OCI-LY1 (cell line): ENCODE results near the gene DNAJA3.

Experiments used
- H2AFZ ChIP-seq: fragments of 200-600 bp; sonication (generic), shearing (Covaris generic); 2 replicates; pipeline ENCODE4 v1.6.0; 2014; ENCODE audit warnings: antibody characterized with exemption, mild to moderate bottlenecking, low read length
- H3F3A ChIP-seq: fragments of 200-600 bp; sonication (generic), shearing (Covaris generic); 2 replicates; pipeline ENCODE4 v1.6.0; 2014; ENCODE audit warnings: mild to moderate bottlenecking, antibody characterized with exemption, low read length, moderate library complexity; ENCODE audit not compliant: insufficient read depth
- H3K27ac ChIP-seq: fragments of 200-600 bp; sonication (generic); 2 replicates; pipeline ENCODE4 v1.5.1; 2014; ENCODE audit warnings: low read length, mixed run types, mild to moderate bottlenecking, low read depth; ENCODE audit not compliant: poor library complexity, severe bottlenecking
- H3K27me3 ChIP-seq: fragments of 200-600 bp; sonication (generic); 2 replicates; pipeline ENCODE4 v1.6.0; 2014; ENCODE audit warnings: antibody characterized with exemption, mild to moderate bottlenecking, low read length, moderate library complexity; ENCODE audit not compliant: insufficient read depth
- H3K36me3 ChIP-seq: fragments of 200-600 bp; sonication (generic); 2 replicates; pipeline ENCODE4 v1.6.1; 2014; ENCODE audit warnings: mild to moderate bottlenecking, antibody characterized with exemption, low read length, moderate library complexity, mixed read lengths; ENCODE audit not compliant: insufficient read depth
- H3K4me1 ChIP-seq: fragments of 200-600 bp; sonication (generic); 2 replicates; pipeline ENCODE4 v1.5.1; 2014; ENCODE audit warnings: mild to moderate bottlenecking, low read length, moderate library complexity; ENCODE audit not compliant: insufficient read depth, severe bottlenecking
- H3K4me2 ChIP-seq: fragments of 200-600 bp; sonication (generic), shearing (Covaris generic); 2 replicates; pipeline ENCODE4 v1.6.1; 2014; ENCODE audit warnings: low read length
- H3K4me3 ChIP-seq: fragments of 200-600 bp; sonication (generic); 2 replicates; pipeline ENCODE4 v1.5.1; 2014; ENCODE audit warnings: low read length, low read depth, mild to moderate bottlenecking, mixed read lengths; ENCODE audit not compliant: poor library complexity, severe bottlenecking
- H3K79me2 ChIP-seq: fragments of 200-600 bp; shearing (Covaris generic); 2 replicates; pipeline ENCODE4 v1.6.1; 2016; ENCODE audit warnings: mixed run types, low read length, mixed read lengths; ENCODE audit not compliant: insufficient read depth
- H3K9ac ChIP-seq: fragments of 200-600 bp; sonication (generic), shearing (Covaris generic); 2 replicates; pipeline ENCODE4 v1.6.1; 2014; ENCODE audit warnings: mild to moderate bottlenecking, low read length, mixed read lengths
- H3K9me2 ChIP-seq: fragments of 200-600 bp; sonication (generic), shearing (Covaris generic); 2 replicates; pipeline ENCODE4 v1.6.1; 2014; ENCODE audit warnings: low read depth, mild to moderate bottlenecking, low read length, mixed read lengths
- H3K9me3 ChIP-seq: fragments of 200-600 bp; shearing (Covaris generic); 2 replicates; pipeline ENCODE4 v1.6.1; 2014; ENCODE audit warnings: low read length, mixed read lengths
- H4K20me1 ChIP-seq: fragments of 200-600 bp; sonication (generic), shearing (Covaris generic); 2 replicates; pipeline ENCODE4 v1.6.0; 2016; ENCODE audit warnings: mild to moderate bottlenecking, low read length; ENCODE audit not compliant: insufficient read depth
- CTCF ChIP-seq: fragments of 200-600 bp; sonication (generic), shearing (Covaris generic); IDR thresholded peaks from 2 replicates; pipeline ENCODE4 v1.5.1; 2017; ENCODE audit warnings: mild to moderate bottlenecking, antibody characterized with exemption, low read length, moderate library complexity, mixed read lengths
- EZH2 ChIP-seq: fragments of 200-600 bp; sonication (generic), shearing (Covaris generic); IDR thresholded peaks from 2 replicates; pipeline ENCODE4 v1.8.0; 2017; ENCODE audit warnings: borderline replicate concordance, mixed run types, mild to moderate bottlenecking, antibody characterized with exemption, low read length, moderate library complexity, mixed read lengths

DNAJA3 gene

GRCh38 chr16:4419402-4419959 is 6.2 kb upstream of the DNAJA3 start:
- Histone ChIP-seq H3K4me1 (peaks cover 20% of the 10 kb centered on the region), H3K9ac (no peak overlapping the region), H3K9me3 (no peaks in the 10 kb centered on the region), H3K36me3 (no peaks in the 10 kb centered on the region; the same call in 1 of the 2 replicates), H3K4me3 (no peak overlapping the region), H3F3A (peaks cover 4% of the 10 kb centered on the region; the same call in 1 of the 2 replicates), H4K20me1 (no peaks in the 10 kb centered on the region), H3K27me3 (no peaks in the 10 kb centered on the region), H3K27ac (no peak overlapping the region), H3K79me2 (peaks cover 12% of the 10 kb centered on the region), H3K9me2 (no peaks in the 10 kb centered on the region), H2AFZ (no peak overlapping the region), H3K4me2 (no peak overlapping the region)
- TF ChIP-seq EZH2 = no peak
- no peak for TF ChIP-seq CTCF

- peaks cover 15% of the 10 kb centered on the region for H3K4me1 ChIP-seq
- no peak overlapping the region for H2AFZ ChIP-seq
- no peaks in the 10 kb centered on the region for H3K27me3 ChIP-seq
- no peak overlapping the region for H3K4me2 ChIP-seq
- H3K79me2 ChIP-seq = peaks cover under 1% of the 10 kb centered on the region; the same call in 1 of the 2 replicates
- H3K9ac ChIP-seq = no peak overlapping the region
- H3K27ac ChIP-seq = no peak overlapping the region
- no peaks in the 10 kb centered on the region for H3K36me3 ChIP-seq
- H3K9me3 ChIP-seq = no peaks in the 10 kb centered on the region
- H3K4me3 ChIP-seq = no peak overlapping the region
- TF ChIP-seq CTCF (no peak), EZH2 (no peak)
- no peaks in the 10 kb centered on the region for H4K20me1 ChIP-seq
- no peaks in the 10 kb centered on the region for H3F3A ChIP-seq
- no peaks in the 10 kb centered on the region for H3K9me2 ChIP-seq
Observed at GRCh38 chr16:4420505-4421105, 5.1 kb upstream of the DNAJA3 start.

- H3K4me2 ChIP-seq = peak overlapping the region; percentile 90
- peaks cover 26% of the 10 kb centered on the region for H3K36me3 ChIP-seq
- H4K20me1 ChIP-seq = no peaks in the 10 kb centered on the region
- TF ChIP-seq CTCF = no peak
- no peak for TF ChIP-seq EZH2
- H3K4me1 ChIP-seq = peaks cover 19% of the 10 kb centered on the region
- peak overlapping the region; percentile 82 for H3K4me3 ChIP-seq
- no peaks in the 10 kb centered on the region for H3F3A ChIP-seq
- H3K9me3 ChIP-seq = no peaks in the 10 kb centered on the region
- peak overlapping the region; percentile 80 for H3K9ac ChIP-seq
- no peak overlapping the region for H2AFZ ChIP-seq
- no peaks in the 10 kb centered on the region for H3K9me2 ChIP-seq
- H3K79me2 ChIP-seq = peaks cover 28% of the 10 kb centered on the region
- peak overlapping the region; percentile 91 for H3K27ac ChIP-seq
- H3K27me3 ChIP-seq = no peaks in the 10 kb centered on the region
Observed at GRCh38 chr16:4426021-4426684, 485 bp downstream of the DNAJA3 start.
